H1 (cell line): ENCODE results near the gene KLK4. TPM values are rescaled to one million over a fixed set of nuclear protein-coding genes. Genes with fewer than 3 reads are reported as not detected.
A peak's percentile ranks its signal among the peaks of the same experiment; 100 is the strongest.

Experiments
- CTCF ChIA-PET: fragments of 300-600 bp; sonication (Branson Sonifier 250); formaldehyde crosslinking; loops from one replicate; lab custom pipeline; 2021; ENCODE audit not compliant: partially characterized antibody; lab: Charles Lee
- POLR2A ChIA-PET: fragments of 300-600 bp; sonication (Branson Sonifier 250); formaldehyde crosslinking; loops from one replicate; lab custom pipeline; 2021; ENCODE audit warnings: inconsistent platforms; ENCODE audit not compliant: partially characterized antibody; lab: Charles Lee
- DNase-seq, 2 experiments: peaks; one replicate each; pipeline versions ENCODE4 v3.0.0 to v3.0.0-alpha.2; 2010 to 2022; ENCODE audit warnings: low spot score in 2 of 2, low read depth in 1 of 2, mixed read lengths in 1 of 2
- FAIRE-seq: peaks from 2 replicates; lab custom pipeline; 2011; peaks lifted over from hg19 to GRCh38; lab: Jason Lieb, UNC
- H2AFZ ChIP-seq: 2 replicates; pipeline ENCODE4 v1.8.1; 2012; ENCODE audit warnings: low read length, inconsistent platforms
- H2AK5ac ChIP-seq: 2 replicates; pipeline ENCODE4 v1.6.1; 2013; ENCODE audit warnings: low read depth, low read length
- H2BK120ac ChIP-seq: replicated peaks from 2 replicates; pipeline ENCODE3; 2013; ENCODE audit warnings: low read depth, low read length, inconsistent platforms
- H2BK12ac ChIP-seq: 2 replicates; pipeline ENCODE4 v1.6.1; 2013; ENCODE audit warnings: low read depth, low read length
- H2BK15ac ChIP-seq: 2 replicates; pipeline ENCODE4 v1.6.1; 2013; ENCODE audit warnings: low read length
- H2BK20ac ChIP-seq: 2 replicates; pipeline ENCODE4 v1.6.1; 2013; ENCODE audit warnings: low read length
- H2BK5ac ChIP-seq: 2 replicates; pipeline ENCODE4 v1.6.1; 2013; ENCODE audit warnings: low read depth, low read length
- H3K14ac ChIP-seq: 2 replicates; pipeline ENCODE4 v1.6.1; 2013; ENCODE audit warnings: inconsistent platforms; ENCODE audit not compliant: insufficient read length
- H3K18ac ChIP-seq: 2 replicates; pipeline ENCODE4 v1.6.1; 2013; ENCODE audit warnings: low read length; ENCODE audit errors: extremely low read depth
- H3K23ac ChIP-seq: 2 replicates; pipeline ENCODE4 v1.6.1; 2013; ENCODE audit warnings: inconsistent platforms; ENCODE audit not compliant: insufficient read length
- H3K23me2 ChIP-seq: 2 replicates; pipeline ENCODE4 v1.6.1; 2013; ENCODE audit warnings: low read depth, low read length
- H3K27ac ChIP-seq: 2 replicates; pipeline ENCODE4 v1.6.1; 2011; ENCODE audit warnings: low read depth, low read length, inconsistent platforms
- H3K27me3 ChIP-seq, 4 experiments: replicated peaks in 1 of 4; 1 replicate in 1 of 4; 2 replicates in 3 of 4; pipeline versions ENCODE4 v1.6.1 to v1.8.1; 2011 to 2013; ENCODE audit warnings: low read length in 3 of 4, mild to moderate bottlenecking in 3 of 4, inconsistent platforms in 2 of 4, mixed read lengths in 2 of 4, moderate library complexity in 1 of 4; ENCODE audit not compliant: control insufficient read depth in 3 of 4, insufficient read depth in 3 of 4; ENCODE audit errors: extremely low read depth in 1 of 4
- H3K36me3 ChIP-seq, 4 experiments: 2 replicates each; pipeline versions ENCODE4 v1.6.1 to v1.8.1; 2011 to 2013; ENCODE audit warnings: mild to moderate bottlenecking in 4 of 4, low read length in 3 of 4, moderate library complexity in 2 of 4, control low read depth in 1 of 4, inconsistent platforms in 1 of 4; ENCODE audit not compliant: insufficient read depth in 4 of 4, control insufficient read depth in 2 of 4
- H3K4ac ChIP-seq: replicated peaks from 2 replicates; pipeline ENCODE3; 2013; ENCODE audit warnings: low read length, low read depth, mixed read lengths, inconsistent platforms; ENCODE audit not compliant: insufficient read length
- H3K4me1 ChIP-seq, 4 experiments: replicated peaks in 1 of 4; 1 replicate in 1 of 4; 2 replicates in 3 of 4; pipeline versions ENCODE4 v1.6.1 to v1.8.1; 2011 to 2013; ENCODE audit warnings: low read length in 3 of 4, inconsistent platforms in 2 of 4, mixed read lengths in 1 of 4; ENCODE audit not compliant: insufficient read depth in 4 of 4, control insufficient read depth in 3 of 4
- H3K4me2 ChIP-seq, 2 experiments: 2 replicates each; pipeline versions ENCODE4 v1.6.1 to v1.8.1; 2011 to 2013; ENCODE audit warnings: low read depth in 2 of 2, low read length in 2 of 2, control low read depth in 1 of 2, inconsistent platforms in 1 of 2, mild to moderate bottlenecking in 1 of 2; ENCODE audit not compliant: insufficient read depth in 1 of 2
- H3K4me3 ChIP-seq, 4 experiments: fragments of 200-600, 300-600 bp in 1 of 4; sonication (generic), shearing (Covaris generic), sonication (Bioruptor Twin) in 1 of 4; 2 replicates each; pipeline versions ENCODE4 v1.5.1 to v1.8.1; 2011 to 2016; ENCODE audit warnings: low read length in 4 of 4, low read depth in 3 of 4, control low read depth in 2 of 4, inconsistent platforms in 2 of 4, mild to moderate bottlenecking in 2 of 4, mixed read lengths in 1 of 4, moderate library complexity in 1 of 4; ENCODE audit not compliant: insufficient read depth in 2 of 4; ENCODE audit errors: extremely low read depth in 1 of 4
- H3K56ac ChIP-seq: replicated peaks from 2 replicates; pipeline ENCODE3; 2013; ENCODE audit warnings: low read depth, mild to moderate bottlenecking, mixed read lengths, low read length, inconsistent platforms; ENCODE audit not compliant: insufficient read length
- H3K79me1 ChIP-seq: 2 replicates; pipeline ENCODE4 v1.6.1; 2013; ENCODE audit warnings: low read depth, low read length, control low read depth
- H3K79me2 ChIP-seq, 2 experiments: 2 replicates each; pipeline versions ENCODE4 v1.6.1 to v1.8.1; 2012 to 2013; ENCODE audit warnings: low read length in 2 of 2, mild to moderate bottlenecking in 2 of 2, inconsistent platforms in 1 of 2; ENCODE audit not compliant: insufficient read depth in 2 of 2, control insufficient read depth in 1 of 2
- H3K9ac ChIP-seq, 4 experiments: replicated peaks in 1 of 4; 1 replicate in 1 of 4; 2 replicates in 3 of 4; pipeline versions ENCODE4 v1.6.1 to v1.8.1; 2011 to 2013; ENCODE audit warnings: low read depth in 3 of 4, low read length in 3 of 4, control low read depth in 2 of 4, mild to moderate bottlenecking in 2 of 4, moderate library complexity in 2 of 4, inconsistent platforms in 1 of 4; ENCODE audit errors: extremely low read depth in 1 of 4
- H3K9me3 ChIP-seq, 2 experiments: 2 replicates each; pipeline versions ENCODE4 v1.6.1 to v1.8.1; 2012 to 2013; ENCODE audit warnings: mild to moderate bottlenecking in 2 of 2, moderate library complexity in 2 of 2, control low read depth in 1 of 2, inconsistent platforms in 1 of 2, low read depth in 1 of 2, low read length in 1 of 2, mixed read lengths in 1 of 2; ENCODE audit not compliant: insufficient read depth in 2 of 2
- H4K20me1 ChIP-seq, 2 experiments: replicated peaks in 1 of 2; 2 replicates each; pipeline versions ENCODE3 to v1.8.1; 2011 to 2013; ENCODE audit warnings: inconsistent platforms in 2 of 2, low read length in 2 of 2, mild to moderate bottlenecking in 1 of 2; ENCODE audit not compliant: insufficient read depth in 2 of 2, control insufficient read depth in 1 of 2
- H4K5ac ChIP-seq: 2 replicates; pipeline ENCODE4 v1.6.1; 2013; ENCODE audit warnings: low read length, low read depth, mixed read lengths, inconsistent platforms; ENCODE audit not compliant: insufficient read length
- H4K8ac ChIP-seq: 2 replicates; pipeline ENCODE4 v1.8.0; 2013; ENCODE audit warnings: mild to moderate bottlenecking, moderate library complexity, low read length, inconsistent platforms; ENCODE audit not compliant: insufficient read depth; ENCODE audit errors: extremely low read depth
- H4K91ac ChIP-seq: replicated peaks from 2 replicates; pipeline ENCODE3; 2013; ENCODE audit warnings: low read length, mixed read lengths, inconsistent platforms; ENCODE audit not compliant: insufficient read length
- CHD1 ChIP-seq: IDR thresholded peaks from 2 replicates; pipeline ENCODE4 v1.6.1; 2012; ENCODE audit warnings: low read depth, low read length, improper control_type of control experiment
- KDM5A ChIP-seq: fragments of 200-600 bp; IDR thresholded peaks from 2 replicates; pipeline ENCODE4 v1.7.1; 2012; ENCODE audit warnings: mild to moderate bottlenecking, low read length, inconsistent platforms, mixed read lengths
- MAX ChIP-seq: IDR thresholded peaks from 2 replicates; pipeline ENCODE4 v1.6.1; 2012; ENCODE audit warnings: inconsistent platforms
- NRF1 ChIP-seq: IDR thresholded peaks from 2 replicates; pipeline ENCODE4 v1.6.1; 2011; ENCODE audit warnings: mild to moderate bottlenecking, low read depth, low read length, improper control_type of control experiment
- RFX5 ChIP-seq: IDR thresholded peaks from 2 replicates; pipeline ENCODE4 v1.6.1; 2011; ENCODE audit warnings: low read depth, low read length, improper control_type of control experiment, borderline replicate concordance
- SP2 ChIP-seq: IDR thresholded peaks from 2 replicates; pipeline ENCODE4 v1.6.1; 2012; ENCODE audit warnings: mild to moderate bottlenecking, low read length, inconsistent platforms
- WGBS, 2 experiments: shearing (Covaris generic) in 1 of 2; methylation state at CpG; one replicate each; pipeline versions ENCODE4 v1.1.6 to v1.1.7; 2013 to 2015; ENCODE audit warnings: low lambda C conversion rate in 2 of 2, mixed read lengths in 2 of 2, inconsistent platforms in 1 of 2, low coverage in 1 of 2, missing lambda C conversion rate in 1 of 2; ENCODE audit not compliant: insufficient replicate concordance in 2 of 2, insufficient coverage in 1 of 2, insufficient read length in 1 of 2; ENCODE audit errors: extremely low coverage in 1 of 2, missing lambda C conversion rate in 1 of 2; 5-methylcytosine and 5-hydroxymethylcytosine counted together
- polyA plus RNA-seq, 7 experiments: library from polyadenylated mRNA; depleted of rRNA in 3 of 7; stranded (reverse) in 5 of 7; unstranded in 2 of 7; fragments of >200 nt in 5 of 7; fragments of 200-250 nt in 2 of 7; gene quantifications; 1 replicate in 5 of 7; 2 replicates in 1 of 7; 4 replicates in 1 of 7; pipeline versions ENCODE4 v1.2.1 to v1.2.3, GENCODE V29; 2011 to 2013; ENCODE audit warnings: missing spikeins in 2 of 7, mixed read lengths in 2 of 7
- total RNA-seq: library from RNA; stranded (reverse); fragmentation: NEBNext Ultra II Directional; extraction: Animal tissue kit (Norgen Biotek cat#: 25700); gene quantifications from 2 replicates; pipeline ENCODE4 v1.2.1, GENCODE V29; 2021

Gene KLK4
- total and polyA plus RNA-seq, 2 of the 8 experiments (the other 6 are each of a cell fraction or from before 2014, with no cell fraction given): 0.44 TPM; not detected in 1

- no peak for TF ChIP-seq NRF1
- no peak for TF ChIP-seq RFX5
- TF ChIP-seq CHD1: no peak
- no peak for TF ChIP-seq SP2
- peak; percentile 65; the same call in 1 of the 2 replicates for TF ChIP-seq MAX
- TF ChIP-seq KDM5A: no peak
- H3K23me2 ChIP-seq: no peaks in the 10 kb centered on the region
- FAIRE-seq (no peak), DNase-seq (peak in 1 of 2 experiments; percentile 48)
- no peak overlapping the region for H2BK5ac ChIP-seq
- no peaks in the 10 kb centered on the region for H3K79me2 ChIP-seq
- no peak overlapping the region for H4K91ac ChIP-seq
- H3K27ac ChIP-seq: no peak overlapping the region
- no peak overlapping the region for H3K18ac ChIP-seq
- no peak overlapping the region for H4K5ac ChIP-seq
- no peaks in the 10 kb centered on the region; a peak in 1 of 7 replicates for H3K27me3 ChIP-seq
- H2AFZ ChIP-seq: no peak overlapping the region
- ChIA-PET POLR2A (interaction anchor here (0.7 to 3.3 kb wide), 5 partner anchors 10 to 179 kb away, joined by 3 to 35 read pairs (median 3); partner anchors contain the start of gene KLK4), CTCF (interaction anchor here (0.6 to 3.5 kb wide), 57 partner anchors 9 to 565 kb away, joined by 3 to 22 read pairs (median 4); partner anchors contain the start of genes CLEC11A, EMC10, GARIN5A and KLK15)
- peaks cover 0 to 7% (median 5%) of the 10 kb centered on the region in 4 experiments; a peak in 5 of 7 replicates for H3K4me1 ChIP-seq
- H3K9me3 ChIP-seq: no peaks in the 10 kb centered on the region
- no peak overlapping the region for H3K23ac ChIP-seq
- no peak overlapping the region for H4K8ac ChIP-seq
- no peaks in the 10 kb centered on the region for H4K20me1 ChIP-seq
- no peak overlapping the region for H3K4ac ChIP-seq
- H2BK20ac ChIP-seq: no peak overlapping the region
- H3K36me3 ChIP-seq: no peaks in the 10 kb centered on the region
- no peaks in the 10 kb centered on the region for H3K79me1 ChIP-seq
- no peak overlapping the region for H2AK5ac ChIP-seq
- peak overlapping the region in 1 of 2 experiments; percentile 44; a peak in 2 of 4 replicates for H3K4me2 ChIP-seq
- no peak overlapping the region for H3K56ac ChIP-seq
- no peak overlapping the region for H3K9ac ChIP-seq
- no peak overlapping the region for H3K14ac ChIP-seq
- WGBS, 2 experiments: 37% methylated on average over 12 of the region's 12 CpGs; no CpG with 5 or more reads in 1 of the 2 experiments
- H3K4me3 ChIP-seq: peak overlapping the region in 1 of 4 experiments; percentile 0; a peak in 1 of 8 replicates
- no peak overlapping the region for H2BK15ac ChIP-seq
- H2BK120ac ChIP-seq: no peak overlapping the region
- no peak overlapping the region for H2BK12ac ChIP-seq
These were observed 10.5 kb upstream of the KLK4 start for GRCh38 chr19:50921426-50922316.
